ENCODE data around the gene PRR11. TPM values are rescaled to one million over a fixed set of nuclear protein-coding genes. Genes with fewer than 3 reads are reported as not detected.

PRR11 gene
- total RNA-seq, 1 experiment from 2014 or later: 39.8 TPM

GRCh38 chr17:59106463-59107305 lies 48.9 kb upstream of the PRR11 start, which contains the start of gene TRIM37:
TSS of gene TRIM37 (minus strand) at chr17:59106880. CDS start at chr17:59106461, 419 bp downstream.
- BruUV-seq (replicated peaks): no TSS peak
- ATAC-seq (peak; percentile 98), DNase-seq (ENCODE audit: low read depth, low spot score) (peak; percentile 93)
- Histone ChIP-seq H3K27ac (ENCODE audit: low read length) (peak within 1 kb of the TSS; percentile 91), H3K27me3 (ENCODE audit: control insufficient read depth, insufficient read depth, low read length) (no peaks in the 10 kb centered on the region), H3K9me3 (ENCODE audit: control insufficient read depth, insufficient read depth, low read depth, low read length) (no peaks in the 10 kb centered on the region), H3K4me3 (ENCODE audit: low read depth in 2 of 2, low read length in 2 of 2) (peak within 1 kb of the TSS; percentile 89 to 96), H3K4me1 (ENCODE audit: control insufficient read depth, insufficient read depth, low read length) (peaks cover 7% of the 10 kb centered on the region), H3K36me3 (ENCODE audit: control insufficient read depth, insufficient read depth, low read length) (no peaks in the 10 kb centered on the region; the same call in none of the 2 replicates)
- POLR2A ChIA-PET: interaction anchor here (0.5 to 2.0 kb wide), 3 partner anchors 48 to 334 kb away, joined by 6 to 9 read pairs (median 8); partner anchors contain the start of gene SKA2
- CTCF ChIA-PET: interaction anchor here (0.6 kb wide), 1 partner anchor 30 kb away, joined by 3 read pairs; no protein-coding TSS in a partner anchor
- intact Hi-C loops (cut with micrococcal nuclease; ENCODE audit: unreplicated experiment): no loop called here
- TF ChIP-seq TCF7L2 (IDR thresholded peaks at IDR 0.05; ENCODE audit: low read depth, low read length) (0 out of 2 replicates have a peak, but pooled peaks have one; percentile 14), CTCF (IDR thresholded peaks at IDR 0.05) (no peak), REST (IDR thresholded peaks at IDR 0.05; ENCODE audit: insufficient read depth in 1 of 2, low read depth in 2 of 2, low read length in 1 of 2) (no peak), SIN3A (IDR thresholded peaks at IDR 0.05; ENCODE audit: borderline replicate concordance, insufficient read depth, low read depth, low read length) (peak; percentile 86), POLR2AphosphoS5 (IDR thresholded peaks at IDR 0.05; ENCODE audit: low read depth, low read length) (peak; percentile 74; the same call in 1 of the 2 replicates)
- in situ Hi-C loops (cut with HindIII; ENCODE audit: low pct_unique_long_range_greater_than_20kb, low sequenced_read_pairs): no loop called here

GRCh38 chr17:59107306-59107670 lies 48.3 kb upstream of the PRR11 start:
- in situ Hi-C loops (cut with HindIII; ENCODE audit: low pct_unique_long_range_greater_than_20kb, low sequenced_read_pairs): no loop called here
- Histone ChIP-seq H3K4me1 (ENCODE audit: control insufficient read depth, insufficient read depth, low read length) (peaks cover 7% of the 10 kb centered on the region), H3K4me3 (ENCODE audit: low read depth in 2 of 2, low read length in 2 of 2) (peak overlapping the region; percentile 89 to 96), H3K36me3 (ENCODE audit: control insufficient read depth, insufficient read depth, low read length) (no peaks in the 10 kb centered on the region; the same call in none of the 2 replicates), H3K27ac (ENCODE audit: low read length) (peak overlapping the region; percentile 91), H3K9me3 (ENCODE audit: control insufficient read depth, insufficient read depth, low read depth, low read length) (no peaks in the 10 kb centered on the region), H3K27me3 (ENCODE audit: control insufficient read depth, insufficient read depth, low read length) (no peaks in the 10 kb centered on the region)
- CTCF ChIA-PET: no interaction called here
- intact Hi-C loops (cut with micrococcal nuclease; ENCODE audit: unreplicated experiment): no loop called here
- TSS peak; percentile 92 for BruUV-seq (replicated peaks)
- ATAC-seq (peak; percentile 31; the same call in 1 of the 2 replicates), DNase-seq (ENCODE audit: low read depth, low spot score) (no peak)
- TF ChIP-seq REST (IDR thresholded peaks at IDR 0.05; ENCODE audit: insufficient read depth in 1 of 2, low read depth in 2 of 2, low read length in 1 of 2) (no peak), POLR2AphosphoS5 (IDR thresholded peaks at IDR 0.05; ENCODE audit: low read depth, low read length) (0 out of 2 replicates have a peak, but pooled peaks have one; percentile 10)
- POLR2A ChIA-PET: interaction anchor here (0.5 to 2.0 kb wide), 3 partner anchors 47 to 334 kb away, joined by 6 to 9 read pairs (median 8); partner anchors contain the start of gene SKA2
